GM21576 (cell line): Measurements from ENCODE around the gene TTC22.

Experiments
- ATAC-seq: cut with Tn5 transposase; IDR thresholded peaks from one replicate; pipeline ENCODE4 v1.9.1; 2021; ENCODE audit warnings: mild to moderate bottlenecking, moderate library complexity; ENCODE audit not compliant: unreplicated experiment

Gene TTC22

DNA sequence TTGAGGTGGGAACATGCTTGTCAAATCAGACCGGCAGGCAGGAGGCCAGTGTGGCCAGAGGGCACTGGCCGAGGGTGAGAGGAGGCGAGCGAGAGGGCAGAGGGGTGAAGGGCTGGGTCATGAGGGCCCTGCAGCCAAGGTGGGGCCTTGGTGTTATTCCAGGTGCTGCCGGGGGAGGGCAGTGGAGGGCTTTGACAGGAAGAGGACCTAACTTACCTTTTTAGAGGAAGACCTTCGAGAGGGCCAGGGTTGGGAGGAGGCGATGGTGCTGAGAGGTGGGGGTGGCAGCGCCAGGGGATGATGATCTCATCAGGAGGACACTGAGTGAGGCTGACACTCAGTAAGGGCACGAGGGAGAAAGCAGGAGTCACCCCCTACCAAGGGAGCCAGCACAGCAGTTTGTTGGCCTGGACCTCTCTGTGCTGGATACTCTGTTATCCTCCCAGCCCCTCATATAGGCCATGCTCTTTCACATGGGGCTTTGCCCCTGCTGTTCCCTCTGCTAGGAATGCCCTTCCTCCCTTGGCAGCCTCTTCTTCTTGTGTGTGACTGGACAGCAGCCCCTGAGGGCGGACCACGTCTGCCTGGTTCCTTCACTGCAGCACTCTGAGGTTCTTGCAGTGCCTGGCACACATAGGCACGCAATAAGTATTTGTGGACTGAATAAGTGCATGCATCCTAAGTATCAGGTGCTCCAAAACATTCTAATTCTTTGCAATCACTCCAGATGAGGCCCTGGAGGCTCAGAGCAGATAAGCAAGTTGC is 7.5 kb upstream of the TTC22 start:
- no peak for ATAC-seq

DNA sequence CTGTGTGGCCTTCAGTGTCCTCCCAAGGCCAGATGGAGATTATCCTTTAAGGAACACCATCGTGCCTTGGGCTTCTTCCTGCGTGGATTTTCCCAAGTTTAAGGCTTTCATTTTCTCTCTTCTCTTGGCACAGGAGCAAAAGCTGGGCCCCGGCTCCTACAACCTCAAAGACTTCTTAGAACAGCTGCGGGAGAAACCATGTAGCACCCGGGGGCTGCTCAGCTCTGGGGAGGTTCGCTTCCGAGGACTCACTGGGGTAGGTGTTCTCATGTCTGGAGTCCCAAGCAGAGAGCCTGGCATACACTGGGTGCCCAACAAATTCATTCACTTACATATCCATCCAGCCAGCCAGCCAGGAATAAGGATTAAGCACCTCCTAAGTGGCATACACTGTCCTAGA is 6.6 kb upstream of the TTC22 start:
- ATAC-seq, result no peak

DNA sequence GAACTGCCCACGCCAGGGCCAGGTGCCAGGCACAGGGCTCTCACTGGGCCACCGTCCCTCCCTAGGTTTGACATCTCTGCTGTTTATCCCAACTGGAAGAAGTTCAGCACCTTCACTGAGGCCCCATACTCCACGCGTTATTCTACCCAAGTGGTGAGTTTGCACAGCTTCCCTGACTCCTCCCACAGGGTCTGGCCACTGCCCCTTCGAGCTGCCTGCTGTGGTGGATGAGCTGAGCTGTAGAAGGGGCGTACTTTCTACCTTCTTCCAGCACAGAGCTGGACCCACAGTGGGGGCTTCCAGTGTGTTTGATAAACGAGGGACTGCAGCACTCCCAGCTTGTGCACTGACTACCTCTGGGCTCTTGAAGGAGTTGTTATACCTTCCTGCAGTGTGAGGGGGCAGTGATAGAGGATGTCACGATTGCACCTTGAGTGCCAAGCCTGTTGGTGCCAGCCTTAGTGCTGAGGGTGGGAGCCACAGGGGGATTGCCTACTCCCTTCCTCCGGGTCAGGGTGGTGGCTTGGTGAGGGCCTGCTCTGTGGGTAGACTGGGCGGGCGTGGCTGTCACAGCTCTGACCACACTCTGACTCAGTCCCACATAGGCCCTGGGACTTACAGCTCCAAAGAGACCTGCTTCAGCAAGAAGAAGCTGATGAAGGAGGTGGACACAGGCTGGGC is 5.9 kb upstream of the TTC22 start:
- no peak for ATAC-seq

- no peak for ATAC-seq
Observed at GRCh38 chr1:54805981-54806381, 4.9 kb upstream of the TTC22 start.

- no peak for ATAC-seq
Observed at GRCh38 chr1:54805466-54805865, 4.3 kb upstream of the TTC22 start.

DNA sequence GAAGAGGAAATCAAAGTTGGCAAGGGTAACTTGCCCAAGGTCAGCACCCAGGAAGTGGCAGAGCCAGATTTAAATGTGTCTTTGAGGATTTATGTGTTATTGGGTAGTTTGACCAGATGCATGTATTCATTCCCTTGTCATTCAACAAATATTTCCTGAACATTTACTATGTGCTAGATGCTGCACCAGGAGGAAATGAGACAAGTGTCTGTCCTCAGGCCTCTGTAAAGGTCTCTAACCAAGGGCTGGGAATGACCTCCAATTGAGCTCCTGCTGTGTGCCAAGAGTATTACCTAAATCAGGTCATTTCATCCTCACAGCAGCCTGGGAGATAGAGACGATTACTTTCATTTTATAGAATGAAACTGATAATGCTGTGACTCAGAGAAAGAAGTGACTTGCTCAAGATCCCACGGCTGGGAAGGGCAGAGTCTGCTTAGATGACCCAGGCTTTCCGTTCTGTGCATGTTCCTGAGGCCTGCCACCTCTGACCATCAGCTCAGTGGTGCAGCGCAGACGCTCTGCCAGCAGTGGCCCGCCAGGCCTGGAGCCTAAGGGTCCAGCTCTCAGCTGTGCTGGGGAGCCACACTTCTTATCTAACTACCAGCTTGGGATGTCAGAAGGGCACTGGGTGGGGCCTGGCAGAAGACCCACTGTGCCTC is 3.5 kb upstream of the TTC22 start:
- no peak for ATAC-seq

DNA sequence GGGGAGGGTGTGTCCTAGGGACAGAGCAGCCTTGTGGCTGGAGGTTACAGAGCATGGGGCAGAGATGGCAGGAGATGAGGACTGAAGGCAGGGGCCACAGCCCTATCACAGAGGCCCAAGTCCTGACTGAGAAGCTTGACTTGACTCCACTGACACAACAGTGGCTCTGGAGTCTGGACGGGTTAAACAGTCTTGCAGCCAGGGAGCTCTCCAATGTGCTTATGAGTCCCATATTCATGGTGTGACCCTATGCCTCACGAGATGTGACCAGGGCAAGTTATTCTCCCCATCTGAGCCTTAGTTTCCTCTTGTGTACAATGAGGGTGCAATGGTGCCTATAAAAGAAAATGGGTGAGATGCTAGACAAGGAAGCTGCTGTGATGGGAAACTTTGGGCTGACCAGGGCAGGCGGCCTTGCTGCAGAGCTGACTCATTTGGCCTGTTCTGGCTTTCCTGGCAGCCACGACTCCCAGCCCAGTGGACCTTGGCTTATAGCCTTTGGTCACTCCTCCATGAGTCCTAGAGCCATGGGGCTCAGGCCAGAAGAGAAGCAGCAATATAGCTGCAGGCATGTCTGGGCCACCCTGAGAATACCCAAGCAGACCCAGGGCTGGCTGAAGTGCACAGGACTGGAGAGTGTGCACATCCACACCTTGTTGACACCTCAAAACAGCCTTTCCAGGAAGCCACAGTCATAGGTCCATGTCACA is 2.8 kb upstream of the TTC22 start:
- ATAC-seq, result no peak

DNA sequence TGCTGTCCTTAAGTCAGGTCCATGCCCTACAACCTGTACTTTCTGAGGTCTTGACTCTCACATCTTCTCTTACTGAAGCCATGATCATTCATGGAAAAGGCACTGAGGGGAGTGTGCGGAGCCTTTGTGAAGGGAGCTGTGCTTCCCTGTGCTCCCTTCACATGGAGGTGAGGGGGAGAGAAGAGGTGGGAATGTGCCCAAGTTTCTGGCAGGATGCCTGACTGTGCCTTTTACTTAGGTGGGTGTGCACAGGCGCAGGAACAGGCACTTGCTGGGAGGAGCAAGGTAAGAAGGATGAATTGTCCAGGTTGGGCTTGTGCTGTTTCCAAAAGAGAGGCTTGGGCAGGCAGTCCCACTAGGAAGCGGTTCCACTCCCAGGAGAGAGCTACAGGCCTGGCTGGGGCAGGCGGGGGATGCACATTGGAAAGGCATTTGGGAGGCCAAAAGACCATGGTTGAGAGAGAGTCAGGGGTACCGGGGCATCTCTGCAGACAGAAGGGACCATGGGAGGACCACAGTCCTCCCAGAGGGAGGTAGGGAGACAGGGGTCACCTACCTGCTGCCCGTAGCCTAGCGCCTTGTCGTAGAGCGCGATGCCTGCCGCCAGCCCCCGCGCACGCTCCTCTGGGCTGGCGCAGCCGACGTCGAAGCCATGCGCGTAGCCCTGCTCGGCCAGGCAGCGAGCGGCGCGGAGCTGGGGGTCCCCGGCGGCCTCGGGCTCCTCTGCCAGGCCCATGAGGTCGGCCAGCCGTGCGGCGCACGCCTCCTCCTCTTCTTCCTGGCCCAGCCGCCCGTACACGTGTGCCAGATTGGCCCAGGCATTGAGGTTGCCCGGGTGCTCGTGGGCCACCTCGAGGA is 853 bp downstream of the TTC22 start:
- no peak for ATAC-seq

GRCh38 chr1:54798769-54799641 is 2.1 kb downstream of the TTC22 start:
- no peak for ATAC-seq

- no peak for ATAC-seq
Observed at GRCh38 chr1:54798206-54798605, 2.9 kb downstream of the TTC22 start.

DNA sequence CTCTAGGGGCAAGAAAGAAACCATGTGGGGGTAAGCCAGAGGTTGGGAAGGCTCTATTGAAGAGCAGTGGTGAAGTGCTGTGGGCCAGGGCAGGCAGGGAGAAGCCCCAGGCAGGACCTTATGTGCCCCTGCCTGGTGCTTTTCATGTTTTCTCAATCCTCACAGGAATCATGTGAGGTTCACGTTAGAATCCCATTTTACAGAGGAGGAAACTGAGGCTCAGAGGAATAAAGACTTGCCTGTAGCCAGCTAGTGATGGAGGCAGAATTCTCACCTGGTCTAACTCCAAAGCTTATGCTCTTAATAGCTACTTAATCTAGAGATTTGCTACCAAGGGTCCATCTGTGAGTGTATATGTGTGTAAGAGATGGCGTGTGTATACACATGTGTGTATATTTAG is 4.2 kb downstream of the TTC22 start:
- no peak for ATAC-seq

GRCh38 chr1:54795841-54796468 is 5.2 kb downstream of the TTC22 start:
- ATAC-seq, result no peak

DNA sequence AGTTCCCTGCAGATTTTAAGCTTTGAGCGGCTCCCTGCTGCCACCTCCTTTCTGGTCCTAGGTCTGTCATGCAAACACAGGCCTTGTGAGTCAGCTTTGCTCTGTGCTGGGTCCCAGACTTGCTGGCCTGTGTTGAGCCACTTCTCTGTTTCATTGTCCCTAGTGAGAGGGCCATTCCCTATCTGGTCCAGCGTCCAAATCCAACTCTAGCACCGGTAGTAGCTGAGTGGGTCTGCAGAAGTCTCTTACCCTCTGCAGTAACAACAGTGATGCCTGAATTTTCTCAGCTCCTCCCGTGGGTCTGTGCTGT is 5.8 kb downstream of the TTC22 start:
- no peak for ATAC-seq

DNA sequence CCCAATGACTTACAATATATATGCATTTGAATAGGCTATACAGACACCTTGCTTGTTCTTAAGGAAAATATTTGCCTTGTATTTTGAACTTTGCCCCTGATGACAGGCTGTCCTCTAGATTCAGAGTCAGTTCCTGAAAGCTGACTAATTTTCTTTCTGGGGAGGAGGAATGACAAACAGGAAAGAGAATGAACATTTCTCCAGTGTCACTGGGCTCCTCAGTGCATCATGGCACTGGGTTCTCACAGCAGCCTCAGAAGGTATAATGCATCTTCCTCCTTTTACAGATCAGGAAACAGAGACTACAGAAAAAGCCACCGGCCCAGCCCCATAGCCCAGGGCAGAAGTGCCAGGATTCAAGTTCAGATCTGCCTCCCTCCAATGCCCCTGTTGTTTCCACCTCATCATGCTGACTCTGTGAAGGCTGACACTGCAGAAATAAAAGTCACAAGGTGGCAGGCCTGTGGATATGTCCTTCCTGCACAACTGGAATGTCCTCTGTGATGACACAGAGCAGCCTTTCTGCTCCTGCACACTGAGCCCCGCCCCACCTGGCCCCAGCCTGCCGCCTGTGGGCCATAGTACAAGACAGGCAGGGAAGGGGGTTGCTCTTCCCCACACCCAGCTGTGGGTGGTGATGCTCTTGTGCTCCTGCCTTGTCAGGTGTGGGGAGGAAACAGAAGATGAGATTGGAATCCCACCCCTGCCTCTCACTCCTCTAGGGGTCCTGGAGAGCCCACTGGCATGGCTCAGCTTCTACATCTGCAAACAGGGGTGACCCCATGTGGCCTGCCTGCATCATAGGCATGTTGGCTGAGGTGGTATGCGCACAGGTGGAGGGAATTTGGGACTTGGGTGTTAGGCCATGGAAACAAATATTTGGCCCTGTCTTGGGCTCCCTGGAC is 6.4 kb downstream of the TTC22 start:
- ATAC-seq, result no peak

DNA sequence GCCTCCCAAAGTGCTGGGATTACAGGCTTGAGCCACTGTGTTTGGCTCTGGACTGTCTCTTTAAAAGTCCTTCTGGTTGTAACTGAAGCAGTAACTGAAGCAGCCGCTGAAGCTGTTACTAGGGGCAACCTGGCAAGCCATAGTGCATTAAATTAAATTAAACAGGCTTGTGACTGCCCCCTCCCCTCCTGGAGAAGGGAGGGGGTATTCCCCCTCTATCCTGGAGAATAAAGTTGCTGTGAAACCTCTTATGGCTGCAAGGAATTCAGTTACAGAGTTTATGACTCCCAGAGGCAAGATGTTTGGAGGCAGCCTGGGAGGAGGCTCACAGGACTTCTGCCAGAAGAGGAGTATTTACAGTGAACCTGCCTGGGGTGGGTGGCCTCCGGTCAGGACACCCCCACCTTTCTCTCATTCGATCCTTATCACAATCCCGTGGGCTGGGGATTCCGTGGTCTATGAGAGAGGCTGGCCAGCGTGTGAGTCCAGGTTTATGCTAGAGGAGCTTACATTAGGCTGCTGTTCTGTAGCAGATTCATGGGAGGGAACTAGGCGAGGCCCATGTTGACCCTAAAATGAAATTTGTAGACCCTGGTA is 8.3 kb downstream of the TTC22 start:
- no peak for ATAC-seq

DNA sequence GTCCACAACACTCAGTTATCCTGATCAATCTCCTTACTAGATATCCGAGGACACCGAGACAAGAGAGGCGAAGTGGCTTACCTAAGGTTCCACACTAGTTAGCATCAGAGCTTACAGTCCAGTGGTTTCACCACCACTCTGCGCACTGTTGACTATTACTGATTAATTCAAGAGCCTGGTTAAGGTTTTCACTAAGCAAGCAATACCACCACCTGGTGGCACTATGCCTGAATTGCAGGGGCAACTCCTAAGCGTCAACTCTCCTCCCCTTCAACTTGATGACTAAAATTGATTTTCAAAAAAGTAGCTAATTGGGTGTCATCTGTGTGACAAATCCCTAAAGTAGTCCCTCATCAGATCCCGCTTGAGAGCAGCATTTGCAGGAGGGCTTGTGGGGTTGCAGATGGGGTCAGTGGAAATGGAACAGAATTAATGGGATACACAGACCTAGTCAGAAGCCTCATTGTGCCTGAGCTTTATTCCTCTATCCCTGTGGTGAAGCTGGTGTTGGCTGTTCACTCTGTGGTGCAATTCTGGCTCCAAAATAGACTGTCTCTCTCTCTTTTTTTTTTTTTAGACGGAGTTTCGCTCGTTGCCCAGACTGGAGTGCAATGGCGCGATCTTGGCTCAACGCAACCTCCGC is 9.1 kb downstream of the TTC22 start:
- no peak for ATAC-seq

DNA sequence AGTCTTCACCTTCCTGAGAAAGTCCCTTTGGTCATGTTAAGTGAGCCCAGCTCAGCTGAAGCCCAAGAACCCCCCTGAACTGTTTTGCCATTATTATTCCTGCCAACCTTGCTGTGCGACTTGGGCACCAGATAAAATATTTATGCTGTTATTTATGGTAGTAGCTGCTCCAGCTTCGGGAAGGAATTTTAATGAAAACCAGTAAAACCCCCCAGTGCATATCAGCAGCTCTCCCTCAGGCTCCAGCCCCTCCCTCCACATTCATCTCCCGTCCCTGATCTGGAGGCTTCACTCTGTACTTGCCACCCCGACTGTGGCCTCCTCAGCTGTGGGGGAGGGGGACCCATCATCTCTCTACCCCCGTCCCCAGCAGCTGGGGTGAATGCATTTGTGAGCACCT is 12.7 kb downstream of the TTC22 start:
- no peak for ATAC-seq
